ENCODE measurements around the gene IMP4.

DNA sequence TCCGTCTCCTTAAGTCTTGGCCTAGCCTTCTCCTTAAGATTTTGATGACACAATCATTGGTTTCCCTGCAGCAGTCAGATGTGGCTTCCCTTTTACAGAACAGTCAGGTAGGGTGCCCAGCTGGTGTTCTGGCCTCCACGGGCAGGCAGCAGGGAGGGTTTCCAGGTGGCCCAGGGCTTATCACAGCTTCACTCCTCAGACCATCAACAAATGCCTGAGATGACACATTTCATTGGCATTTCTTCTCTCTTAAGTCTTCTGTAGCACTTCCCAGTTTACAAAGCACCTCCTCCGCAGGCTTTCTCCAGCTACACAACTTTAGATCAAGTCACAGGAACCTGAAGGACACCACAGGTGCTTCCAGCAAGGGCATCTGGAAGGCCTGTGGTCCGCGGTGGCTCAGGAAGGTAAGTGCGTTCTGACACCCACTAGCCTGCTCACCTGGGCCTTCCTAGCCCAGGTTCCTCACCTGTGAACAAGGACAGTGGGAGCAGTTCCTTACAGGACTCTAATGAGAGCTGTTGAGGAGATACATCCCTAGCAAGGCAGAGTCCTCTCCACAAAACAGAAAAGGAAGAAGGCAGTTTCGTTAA, 50.7 kb downstream of the IMP4 start:
- TF ChIP-seq, protein P1, sequence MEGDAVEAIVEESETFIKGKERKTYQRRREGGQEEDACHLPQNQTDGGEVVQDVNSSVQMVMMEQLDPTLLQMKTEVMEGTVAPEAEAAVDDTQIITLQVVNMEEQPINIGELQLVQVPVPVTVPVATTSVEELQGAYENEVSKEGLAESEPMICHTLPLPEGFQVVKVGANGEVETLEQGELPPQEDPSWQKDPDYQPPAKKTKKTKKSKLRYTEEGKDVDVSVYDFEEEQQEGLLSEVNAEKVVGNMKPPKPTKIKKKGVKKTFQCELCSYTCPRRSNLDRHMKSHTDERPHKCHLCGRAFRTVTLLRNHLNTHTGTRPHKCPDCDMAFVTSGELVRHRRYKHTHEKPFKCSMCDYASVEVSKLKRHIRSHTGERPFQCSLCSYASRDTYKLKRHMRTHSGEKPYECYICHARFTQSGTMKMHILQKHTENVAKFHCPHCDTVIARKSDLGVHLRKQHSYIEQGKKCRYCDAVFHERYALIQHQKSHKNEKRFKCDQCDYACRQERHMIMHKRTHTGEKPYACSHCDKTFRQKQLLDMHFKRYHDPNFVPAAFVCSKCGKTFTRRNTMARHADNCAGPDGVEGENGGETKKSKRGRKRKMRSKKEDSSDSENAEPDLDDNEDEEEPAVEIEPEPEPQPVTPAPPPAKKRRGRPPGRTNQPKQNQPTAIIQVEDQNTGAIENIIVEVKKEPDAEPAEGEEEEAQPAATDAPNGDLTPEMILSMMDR (IDR thresholded peaks at IDR 0.05) = no peak
- TF ChIP-seq POLR2A (IDR thresholded peaks at IDR 0.05) = no peak
- no peak for TF ChIP-seq POLR2AphosphoS5 (IDR thresholded peaks at IDR 0.05)
